NB4 (cell line): Measurements from ENCODE around the gene ADPRM.

Experiments
- DNase-seq: peaks from one replicate; pipeline ENCODE4 v3.0.0; 2010; ENCODE audit warnings: low read depth
- H3K4me3 ChIP-seq: one replicate; pipeline ENCODE4 v1.5.1; 2011; ENCODE audit warnings: mild to moderate bottlenecking, low read depth, low read length, moderate library complexity
- CTCF ChIP-seq: IDR thresholded peaks from one replicate; pipeline ENCODE4 v1.5.1; 2012; ENCODE audit warnings: low read depth, low read length
- MYC ChIP-seq: IDR thresholded peaks from 2 replicates; pipeline ENCODE4 v1.6.1; 2011; ENCODE audit warnings: low read depth, low read length
- POLR2A ChIP-seq: IDR thresholded peaks from 2 replicates; pipeline ENCODE4 v1.6.1; 2011; ENCODE audit warnings: mild to moderate bottlenecking; ENCODE audit not compliant: insufficient read length; ENCODE audit errors: extremely low read depth
- TF ChIP-seq, protein P1 (sequence below): IDR thresholded peaks from 2 replicates; pipeline ENCODE4 v1.6.1; 2011; ENCODE audit warnings: low read depth, low read length

Gene ADPRM

DNA sequence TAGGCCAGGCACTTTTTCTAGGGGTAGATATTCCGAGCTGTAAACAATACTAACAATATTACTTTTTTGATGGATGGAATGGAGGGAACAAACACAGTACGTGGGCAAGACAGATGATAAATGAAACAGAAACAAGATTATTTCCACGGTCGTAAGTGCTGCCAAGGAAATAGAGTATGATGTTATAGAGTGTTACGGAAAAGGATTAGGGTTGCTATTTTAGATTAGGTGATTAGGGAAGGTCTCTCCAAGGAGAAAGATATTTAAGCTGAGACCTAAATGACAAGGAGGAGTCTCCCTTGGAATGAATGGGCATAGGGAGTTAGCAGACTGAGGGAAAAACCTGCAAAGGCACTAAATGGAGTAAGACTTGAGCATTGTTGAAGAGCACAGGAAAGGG lies 8.3 kb downstream of the ADPRM start:
- no peak for TF ChIP-seq POLR2A
- TF ChIP-seq, protein P1, sequence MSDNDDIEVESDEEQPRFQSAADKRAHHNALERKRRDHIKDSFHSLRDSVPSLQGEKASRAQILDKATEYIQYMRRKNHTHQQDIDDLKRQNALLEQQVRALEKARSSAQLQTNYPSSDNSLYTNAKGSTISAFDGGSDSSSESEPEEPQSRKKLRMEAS, result no peak
- no peak for TF ChIP-seq CTCF
- no peak for TF ChIP-seq MYC
- no peak for DNase-seq
- H3K4me3 ChIP-seq, result no peak overlapping the region

DNA sequence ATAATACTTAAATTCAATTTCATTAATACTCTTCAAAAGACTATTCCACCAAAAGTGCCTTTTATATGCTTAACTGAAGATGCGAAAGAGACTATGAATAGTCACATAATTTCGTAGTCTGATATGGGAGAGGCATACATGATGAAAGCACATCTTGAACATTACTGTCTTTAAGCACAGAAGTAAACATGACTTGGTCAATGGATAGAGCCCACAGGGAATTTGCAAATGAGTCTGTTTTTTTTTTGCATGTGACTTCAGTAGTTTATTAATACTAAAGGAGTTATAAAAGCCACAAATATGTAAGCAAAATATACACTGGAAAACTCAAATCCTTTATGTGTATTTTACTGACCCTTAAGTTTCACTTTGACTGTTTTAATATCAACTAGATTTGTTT lies 15.9 kb downstream of the ADPRM start:
- no peak for TF ChIP-seq CTCF
- TF ChIP-seq POLR2A, result no peak
- no peak for TF ChIP-seq MYC
- TF ChIP-seq, protein P1, result no peak
- no peak for DNase-seq
- no peak overlapping the region for H3K4me3 ChIP-seq

DNA sequence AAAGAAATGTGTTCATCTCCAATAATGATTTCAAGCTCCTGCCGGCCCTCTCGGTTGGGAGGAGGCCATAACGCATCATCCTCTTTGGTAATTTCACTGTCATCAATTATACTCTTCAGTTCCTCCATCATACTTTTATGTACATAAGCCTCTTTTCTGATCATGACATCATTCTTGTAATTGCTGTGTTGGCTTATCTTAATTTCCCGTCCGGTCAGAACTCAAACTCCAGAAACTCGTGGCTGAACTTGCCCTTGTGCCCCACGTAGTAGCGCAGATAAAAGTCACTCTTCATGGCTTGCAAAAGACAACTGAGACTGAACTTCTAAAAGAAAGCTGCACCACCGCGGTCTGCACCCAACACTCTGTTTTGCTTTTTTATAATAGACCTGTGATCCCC lies 18.8 kb downstream of the ADPRM start:
- TF ChIP-seq CTCF (no peak), MYC (no peak)
- TF ChIP-seq, protein P1, result no peak
- DNase-seq, result no peak
- H3K4me3 ChIP-seq, result no peak overlapping the region

GRCh38 chr17:10718547-10718946 lies 21.2 kb downstream of the ADPRM start:
- no peak overlapping the region for H3K4me3 ChIP-seq
- no peak for TF ChIP-seq POLR2A
- no peak for TF ChIP-seq CTCF
- TF ChIP-seq, protein P1, result no peak
- TF ChIP-seq MYC, result no peak

DNA sequence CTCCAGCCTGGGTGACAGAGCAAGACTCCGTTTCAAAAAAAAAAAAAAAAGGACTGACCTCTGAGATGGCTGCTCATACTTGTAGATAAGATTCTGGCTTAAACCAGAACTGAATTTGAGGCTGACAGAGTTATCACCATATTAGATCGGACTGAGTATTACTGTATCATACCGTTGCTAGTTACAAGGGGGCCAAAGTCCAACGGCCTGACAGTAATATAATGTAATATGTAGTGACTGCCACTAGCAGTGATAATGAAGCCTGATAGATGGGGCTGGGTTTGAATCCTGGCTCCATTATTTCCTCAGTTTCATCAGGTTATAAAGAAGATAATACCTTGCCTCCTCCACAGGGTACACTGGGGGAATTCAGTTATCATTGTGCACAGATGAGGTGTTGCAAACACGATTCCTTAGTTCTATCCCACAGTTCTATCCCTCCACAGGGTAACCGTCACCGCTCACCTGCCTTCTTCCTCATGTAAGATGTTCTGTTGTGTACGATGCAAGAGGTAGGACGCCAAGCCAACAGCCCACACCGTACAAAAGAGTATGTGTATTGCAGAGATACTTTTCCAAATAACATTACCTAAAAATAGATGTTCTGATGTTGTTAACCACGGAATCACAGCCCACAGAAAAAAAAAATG lies 27.3 kb downstream of the ADPRM start:
- DNase-seq, result no peak
- no peak overlapping the region for H3K4me3 ChIP-seq
- no peak for TF ChIP-seq POLR2A
- TF ChIP-seq, protein P1, result no peak
- no peak for TF ChIP-seq CTCF
- TF ChIP-seq MYC, result no peak

More at GRCh38 chr17:10718547-10718946, 21.2 kb downstream of the ADPRM start:
- no peak for DNase-seq

- H3K4me3 ChIP-seq, result no peak overlapping the region
- TF ChIP-seq CTCF (no peak), POLR2A (no peak), MYC (no peak)
- TF ChIP-seq, protein P1, result no peak
- DNase-seq, result no peak
Measured at GRCh38 chr17:10725262-10725661, 27.9 kb downstream of the ADPRM start.
